SK-N-MC (cell line): Measurements from ENCODE around the gene KCNQ1OT1.

Experiments used
- EZH2 ChIP-seq: fragments of 200-600 bp; sonication (generic); IDR thresholded peaks from one replicate; pipeline ENCODE4 v1.6.1; 2017; ENCODE audit warnings: antibody characterized with exemption
- POLR2AphosphoS5 ChIP-seq: IDR thresholded peaks from 2 replicates; pipeline ENCODE4 v1.6.1; 2012; ENCODE audit warnings: mild to moderate bottlenecking, low read depth, low read length, borderline replicate concordance

DNA sequence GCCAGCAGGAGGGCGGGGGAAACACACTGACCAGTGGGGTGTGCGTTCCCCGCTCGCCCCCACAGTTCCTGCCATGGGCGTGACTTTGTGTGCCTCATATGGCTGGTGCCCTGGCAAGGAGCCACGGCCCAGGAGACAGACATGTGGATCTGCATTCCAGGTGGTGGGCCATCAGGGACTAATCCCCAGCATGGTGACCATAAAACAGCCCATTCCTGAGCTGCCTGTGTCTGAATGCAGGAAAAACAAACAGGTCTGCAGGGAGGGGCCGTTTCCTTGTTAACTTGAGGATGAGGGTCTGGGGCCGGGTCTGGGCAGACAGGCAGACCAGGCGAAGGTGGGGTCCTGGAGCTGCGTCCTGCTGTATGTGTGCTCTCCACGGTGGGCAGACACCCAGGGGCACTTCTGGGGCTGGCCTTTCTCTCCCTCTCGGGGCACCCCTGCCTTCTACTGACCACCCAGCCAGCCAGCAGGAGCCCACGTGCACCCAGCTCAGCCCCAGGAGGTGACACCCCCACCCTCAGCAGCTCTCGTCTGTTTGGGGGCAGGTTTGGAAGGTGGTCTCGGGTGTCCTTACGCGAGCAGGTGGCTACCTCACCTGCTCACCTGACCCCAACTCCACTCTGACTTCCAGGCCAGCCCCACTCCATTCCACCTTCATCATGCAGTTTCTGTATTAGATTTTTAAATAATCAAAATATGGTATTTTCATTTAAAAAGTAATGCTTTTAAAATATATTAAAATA lies 120.3 kb downstream of the KCNQ1OT1 start:
- no peak for TF ChIP-seq EZH2
- TF ChIP-seq POLR2AphosphoS5 = no peak
